Spleen (tissue), 7 donors: ENCODE measurements around the gene P2RX7.

Experiments used
- POLR2AphosphoS5 ChIP-seq, 3 donors: sonication (generic); formaldehyde crosslinking; IDR thresholded peaks; one replicate each; pipeline ENCODE4 v1.5.1; 2017; ENCODE audit warnings: antibody characterized with exemption in 3 of 3
- TF ChIP-seq, protein P1 (sequence below), 11 experiments: fragments of 200-600 bp in 7 of 11; fragments of 450-650 bp in 4 of 11; sonication (generic) in 4 of 11; IDR thresholded peaks in 8 of 11; conservative IDR thresholded peaks in 3 of 11; 1 replicate in 7 of 11; 2 replicates in 4 of 11; pipeline versions ENCODE4 v1.4.0 to v1.8.0; 2016 to 2021; ENCODE audit warnings: antibody characterized with exemption in 11 of 11, inconsistent platforms in 4 of 11, mild to moderate bottlenecking in 1 of 11
- donor health status: DM: no; HTN: no; CAD: no; lungs with moderate emphysema.
- donor health status: DM: no; HTN: no; CAD: no.
- donor health status: DM: no; HTN: no; CAD: no.

DNA sequence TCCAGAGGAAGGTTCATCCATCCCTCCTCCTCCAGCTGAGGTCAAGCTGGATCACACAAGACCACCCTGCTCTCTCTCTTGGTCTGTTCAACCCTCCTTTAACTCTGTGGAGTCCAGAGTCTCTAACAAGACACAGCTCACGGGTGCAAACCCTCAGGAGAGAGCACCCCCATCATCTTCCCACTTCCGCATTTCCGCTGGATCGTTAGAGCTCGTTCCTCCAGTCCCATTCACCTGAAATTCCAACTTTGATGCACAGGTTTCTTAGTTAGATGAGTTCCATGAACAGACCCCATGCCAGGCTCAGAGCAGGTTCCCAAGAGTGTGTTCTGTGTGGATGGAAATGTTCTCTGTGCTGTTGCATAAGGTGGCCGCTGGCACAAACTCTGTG is 44.5 kb upstream of the P2RX7 start:
- TF ChIP-seq, protein P1, sequence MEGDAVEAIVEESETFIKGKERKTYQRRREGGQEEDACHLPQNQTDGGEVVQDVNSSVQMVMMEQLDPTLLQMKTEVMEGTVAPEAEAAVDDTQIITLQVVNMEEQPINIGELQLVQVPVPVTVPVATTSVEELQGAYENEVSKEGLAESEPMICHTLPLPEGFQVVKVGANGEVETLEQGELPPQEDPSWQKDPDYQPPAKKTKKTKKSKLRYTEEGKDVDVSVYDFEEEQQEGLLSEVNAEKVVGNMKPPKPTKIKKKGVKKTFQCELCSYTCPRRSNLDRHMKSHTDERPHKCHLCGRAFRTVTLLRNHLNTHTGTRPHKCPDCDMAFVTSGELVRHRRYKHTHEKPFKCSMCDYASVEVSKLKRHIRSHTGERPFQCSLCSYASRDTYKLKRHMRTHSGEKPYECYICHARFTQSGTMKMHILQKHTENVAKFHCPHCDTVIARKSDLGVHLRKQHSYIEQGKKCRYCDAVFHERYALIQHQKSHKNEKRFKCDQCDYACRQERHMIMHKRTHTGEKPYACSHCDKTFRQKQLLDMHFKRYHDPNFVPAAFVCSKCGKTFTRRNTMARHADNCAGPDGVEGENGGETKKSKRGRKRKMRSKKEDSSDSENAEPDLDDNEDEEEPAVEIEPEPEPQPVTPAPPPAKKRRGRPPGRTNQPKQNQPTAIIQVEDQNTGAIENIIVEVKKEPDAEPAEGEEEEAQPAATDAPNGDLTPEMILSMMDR (IDR thresholded peaks at IDR 0.05 in 8 of 11, conservative IDR thresholded peaks at IDR 0.05 in 3 of 11): no peak
- TF ChIP-seq POLR2AphosphoS5 (IDR thresholded peaks at IDR 0.05): no peak
